GM12891 (cell line): Measurements from ENCODE around the gene BCL11A.

Experiments
- PAX5 ChIP-seq: IDR thresholded peaks from 2 replicates; pipeline ENCODE4 v1.6.1; 2011; ENCODE audit warnings: low read length, moderate library complexity, mild to moderate bottlenecking; ENCODE audit not compliant: insufficient read depth, severe bottlenecking
- POLR2A ChIP-seq: IDR thresholded peaks from 2 replicates; pipeline ENCODE4 v1.6.1; 2011; ENCODE audit warnings: low read depth, low read length, control low read depth
- POLR2AphosphoS5 ChIP-seq: IDR thresholded peaks from 2 replicates; pipeline ENCODE4 v1.6.1; 2011; ENCODE audit warnings: low read depth, low read length, control low read depth
- TAF1 ChIP-seq: IDR thresholded peaks from 2 replicates; pipeline ENCODE4 v1.6.1; 2011; ENCODE audit warnings: low read depth, low read length, control low read depth

DNA sequence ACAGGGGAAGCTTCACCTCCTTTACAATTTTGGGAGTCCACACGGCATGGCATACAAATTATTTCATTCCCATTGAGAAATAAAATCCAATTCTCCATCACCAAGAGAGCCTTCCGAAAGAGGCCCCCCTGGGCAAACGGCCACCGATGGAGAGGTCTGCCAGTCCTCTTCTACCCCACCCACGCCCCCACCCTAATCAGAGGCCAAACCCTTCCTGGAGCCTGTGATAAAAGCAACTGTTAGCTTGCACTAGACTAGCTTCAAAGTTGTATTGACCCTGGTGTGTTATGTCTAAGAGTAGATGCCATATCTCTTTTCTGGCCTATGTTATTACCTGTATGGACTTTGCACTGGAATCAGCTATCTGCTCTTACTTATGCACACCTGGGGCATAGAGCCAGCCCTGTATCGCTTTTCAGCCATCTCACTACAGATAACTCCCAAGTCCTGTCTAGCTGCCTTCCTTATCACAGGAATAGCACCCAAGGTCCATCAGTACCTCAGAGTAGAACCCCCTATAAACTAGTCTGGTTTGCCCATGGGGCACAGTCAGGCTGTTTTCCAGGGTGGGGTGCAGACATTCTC, 58.3 kb downstream of the BCL11A start:
- no peak for TF ChIP-seq POLR2A
- no peak for TF ChIP-seq POLR2AphosphoS5
- no peak for TF ChIP-seq TAF1
- TF ChIP-seq PAX5: no peak
